Neural progenitor cell (in vitro differentiated cells): ENCODE results near the gene BCL2L11. TPM values are rescaled to one million over a fixed set of nuclear protein-coding genes. Genes with fewer than 3 reads are reported as not detected.

Experiments used
- DNase-seq: peaks from one replicate; pipeline ENCODE4 v3.0.0-alpha.2; 2016; ENCODE audit warnings: low spot score
- H2AFZ ChIP-seq: fragments of 200-600 bp; sonication (generic); replicated peaks from 2 replicates; pipeline ENCODE4 v1.6.1; 2016; ENCODE audit warnings: antibody characterized with exemption
- H3F3A ChIP-seq: fragments of 200-600 bp; sonication (generic); 2 replicates; pipeline ENCODE4 v1.6.1; 2016; ENCODE audit warnings: antibody characterized with exemption, low read depth
- H3K27ac ChIP-seq: fragments of 200-600 bp; sonication (generic); 2 replicates; pipeline ENCODE4 v1.5.1; 2016; ENCODE audit warnings: mild to moderate bottlenecking
- H3K27me3 ChIP-seq: fragments of 200-600 bp; sonication (generic); 2 replicates; pipeline ENCODE4 v1.6.1; 2016; ENCODE audit warnings: mild to moderate bottlenecking, moderate library complexity
- H3K36me3 ChIP-seq: fragments of 200-600 bp; sonication (generic); 2 replicates; pipeline ENCODE4 v1.5.1; 2016
- H3K4me1 ChIP-seq: fragments of 200-600 bp; sonication (generic); 2 replicates; pipeline ENCODE4 v1.6.1; 2016; ENCODE audit warnings: mixed run types
- H3K4me2 ChIP-seq: fragments of 200-600 bp; sonication (generic); 2 replicates; pipeline ENCODE4 v1.6.1; 2016
- H3K4me3 ChIP-seq: fragments of 200-600 bp; sonication (generic); 2 replicates; pipeline ENCODE4 v1.5.1; 2016
- H3K79me2 ChIP-seq: fragments of 200-600 bp; sonication (generic); 2 replicates; pipeline ENCODE4 v1.6.1; 2016; ENCODE audit warnings: low read depth
- H3K9ac ChIP-seq: fragments of 200-600 bp; sonication (generic); 2 replicates; pipeline ENCODE4 v1.6.1; 2016
- H3K9me3 ChIP-seq: fragments of 200-600 bp; sonication (generic); 2 replicates; pipeline ENCODE4 v1.5.1; 2016; ENCODE audit warnings: low read depth
- H4K20me1 ChIP-seq: fragments of 200-600 bp; sonication (generic); 2 replicates; pipeline ENCODE4 v1.6.1; 2016; ENCODE audit warnings: low read depth
- H3K27ac Mint-ChIP-seq: 3 replicates; pipeline ENCODE4 v1.8.0; 2021; ENCODE audit warnings: mixed read lengths
- H3K27me3 Mint-ChIP-seq: 2 replicates; pipeline ENCODE4 v1.8.0; 2022; ENCODE audit warnings: low read depth, mild to moderate bottlenecking, inconsistent platforms, moderate library complexity, mixed read lengths; ENCODE audit not compliant: insufficient read depth
- H3K36me3 Mint-ChIP-seq: 3 replicates; pipeline ENCODE4 v1.8.0; 2021; ENCODE audit warnings: mixed read lengths
- H3K4me1 Mint-ChIP-seq: 3 replicates; pipeline ENCODE4 v1.8.0; 2021; ENCODE audit warnings: mixed read lengths
- H3K4me3 Mint-ChIP-seq: 3 replicates; pipeline ENCODE4 v1.8.0; 2021; ENCODE audit warnings: mild to moderate bottlenecking, moderate library complexity, mixed read lengths
- H3K9me3 Mint-ChIP-seq: 3 replicates; pipeline ENCODE4 v1.8.0; 2020; ENCODE audit warnings: mixed read lengths
- EZH2 ChIP-seq: fragments of 200-600 bp; sonication (generic); IDR thresholded peaks from 2 replicates; pipeline ENCODE4 v1.6.1; 2017; ENCODE audit warnings: antibody characterized with exemption, mild to moderate bottlenecking, moderate library complexity
- EZH2phosphoT487 ChIP-seq: fragments of 200-600 bp; sonication (generic); IDR thresholded peaks from 2 replicates; pipeline ENCODE4 v1.6.1; 2017; ENCODE audit warnings: antibody characterized with exemption
- total RNA-seq: library from RNA; depleted of rRNA; stranded (reverse); fragments of >200 nt; gene quantifications from 2 replicates; pipeline ENCODE4 v1.2.3, GENCODE V29; 2015; ENCODE audit warnings: low replicate concordance
- TF ChIP-seq, protein P1 (sequence below): fragments of 200-600 bp; sonication (generic); IDR thresholded peaks from 2 replicates; pipeline ENCODE4 v1.5.1; 2017; ENCODE audit warnings: antibody characterized with exemption, mild to moderate bottlenecking

BCL2L11 gene
- total RNA-seq, 1 donor from 2014 or later, result 46.9 TPM

DNA sequence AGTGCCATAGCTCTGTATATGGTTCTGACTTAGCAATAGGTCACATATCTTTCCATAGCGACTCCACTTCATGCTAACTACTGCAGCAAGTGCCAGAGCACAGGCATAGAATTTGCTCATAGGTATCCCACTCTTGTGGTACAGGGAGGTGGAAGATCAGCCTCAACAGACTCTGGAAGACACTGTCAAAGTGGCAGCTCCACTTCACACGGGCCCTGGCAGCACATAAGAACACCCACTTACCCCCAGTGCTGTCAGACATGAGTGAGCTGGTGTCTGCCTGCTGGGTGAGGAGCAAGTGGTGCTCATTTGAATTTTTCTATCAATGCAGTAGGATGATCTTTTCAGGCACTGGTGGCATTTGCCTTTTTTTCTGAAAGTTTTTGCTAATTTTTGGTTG, 48.6 kb downstream of the BCL2L11 start:
- H3F3A ChIP-seq, result peaks cover 18% of the 10 kb centered on the region
- no peak overlapping the region for H3K4me2 ChIP-seq
- no peak overlapping the region for H2AFZ ChIP-seq
- Mint-ChIP-seq H3K4me3 (no peak overlapping the region), H3K4me1 (peaks cover 13% of the 10 kb centered on the region), H3K9me3 (no peaks in the 10 kb centered on the region), H3K36me3 (peaks cover 15% of the 10 kb centered on the region), H3K27me3 (peaks cover 2% of the 10 kb centered on the region), H3K27ac (no peak overlapping the region)
- no peak for DNase-seq
- peaks cover 6% of the 10 kb centered on the region for H3K36me3 ChIP-seq
- H3K9ac ChIP-seq, result no peak overlapping the region
- no peaks in the 10 kb centered on the region for H3K27me3 ChIP-seq
- no peaks in the 10 kb centered on the region for H3K9me3 ChIP-seq
- TF ChIP-seq EZH2, result no peak
- TF ChIP-seq EZH2phosphoT487, result no peak
- TF ChIP-seq, protein P1, sequence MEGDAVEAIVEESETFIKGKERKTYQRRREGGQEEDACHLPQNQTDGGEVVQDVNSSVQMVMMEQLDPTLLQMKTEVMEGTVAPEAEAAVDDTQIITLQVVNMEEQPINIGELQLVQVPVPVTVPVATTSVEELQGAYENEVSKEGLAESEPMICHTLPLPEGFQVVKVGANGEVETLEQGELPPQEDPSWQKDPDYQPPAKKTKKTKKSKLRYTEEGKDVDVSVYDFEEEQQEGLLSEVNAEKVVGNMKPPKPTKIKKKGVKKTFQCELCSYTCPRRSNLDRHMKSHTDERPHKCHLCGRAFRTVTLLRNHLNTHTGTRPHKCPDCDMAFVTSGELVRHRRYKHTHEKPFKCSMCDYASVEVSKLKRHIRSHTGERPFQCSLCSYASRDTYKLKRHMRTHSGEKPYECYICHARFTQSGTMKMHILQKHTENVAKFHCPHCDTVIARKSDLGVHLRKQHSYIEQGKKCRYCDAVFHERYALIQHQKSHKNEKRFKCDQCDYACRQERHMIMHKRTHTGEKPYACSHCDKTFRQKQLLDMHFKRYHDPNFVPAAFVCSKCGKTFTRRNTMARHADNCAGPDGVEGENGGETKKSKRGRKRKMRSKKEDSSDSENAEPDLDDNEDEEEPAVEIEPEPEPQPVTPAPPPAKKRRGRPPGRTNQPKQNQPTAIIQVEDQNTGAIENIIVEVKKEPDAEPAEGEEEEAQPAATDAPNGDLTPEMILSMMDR, result no peak
- H3K27ac ChIP-seq, result no peak overlapping the region
- H3K4me1 ChIP-seq, result peaks cover 8% of the 10 kb centered on the region
- H3K4me3 ChIP-seq, result no peak overlapping the region
- peaks cover 18% of the 10 kb centered on the region for H4K20me1 ChIP-seq
- H3K79me2 ChIP-seq, result no peaks in the 10 kb centered on the region

DNA sequence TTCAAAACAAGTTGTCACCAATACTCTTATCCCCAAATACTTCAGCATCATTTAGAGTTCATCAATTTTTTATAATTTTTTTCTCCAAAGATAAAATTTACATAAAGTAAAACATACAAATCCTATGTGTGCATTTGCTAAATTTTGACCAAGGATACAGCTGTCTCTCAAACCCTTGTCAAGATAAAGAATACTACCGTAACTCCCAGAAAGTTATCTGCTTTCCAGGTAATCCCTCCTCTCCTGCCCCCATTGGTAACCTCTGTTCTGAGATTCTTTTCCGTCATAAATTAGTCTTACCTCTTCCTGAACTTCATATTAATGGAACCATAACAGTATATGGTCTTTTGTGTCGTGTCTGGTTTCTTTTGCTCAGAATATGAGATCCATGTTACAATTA, 49.2 kb downstream of the BCL2L11 start:
- Mint-ChIP-seq H3K27ac (no peak overlapping the region), H3K4me1 (peaks cover 11% of the 10 kb centered on the region), H3K36me3 (peaks cover 12% of the 10 kb centered on the region), H3K4me3 (no peak overlapping the region), H3K27me3 (peaks cover 5% of the 10 kb centered on the region), H3K9me3 (no peaks in the 10 kb centered on the region)
- Histone ChIP-seq H3K27ac (no peak overlapping the region), H2AFZ (no peak overlapping the region), H3K36me3 (peaks cover 6% of the 10 kb centered on the region), H4K20me1 (peaks cover 15% of the 10 kb centered on the region), H3K27me3 (no peaks in the 10 kb centered on the region), H3K9ac (no peak overlapping the region), H3K4me3 (no peak overlapping the region), H3F3A (peaks cover 18% of the 10 kb centered on the region), H3K4me2 (no peak overlapping the region), H3K79me2 (no peaks in the 10 kb centered on the region), H3K9me3 (no peaks in the 10 kb centered on the region), H3K4me1 (peaks cover 15% of the 10 kb centered on the region)
- DNase-seq, result no peak
- no peak for TF ChIP-seq EZH2phosphoT487
- TF ChIP-seq, protein P1, result no peak
- no peak for TF ChIP-seq EZH2

DNA sequence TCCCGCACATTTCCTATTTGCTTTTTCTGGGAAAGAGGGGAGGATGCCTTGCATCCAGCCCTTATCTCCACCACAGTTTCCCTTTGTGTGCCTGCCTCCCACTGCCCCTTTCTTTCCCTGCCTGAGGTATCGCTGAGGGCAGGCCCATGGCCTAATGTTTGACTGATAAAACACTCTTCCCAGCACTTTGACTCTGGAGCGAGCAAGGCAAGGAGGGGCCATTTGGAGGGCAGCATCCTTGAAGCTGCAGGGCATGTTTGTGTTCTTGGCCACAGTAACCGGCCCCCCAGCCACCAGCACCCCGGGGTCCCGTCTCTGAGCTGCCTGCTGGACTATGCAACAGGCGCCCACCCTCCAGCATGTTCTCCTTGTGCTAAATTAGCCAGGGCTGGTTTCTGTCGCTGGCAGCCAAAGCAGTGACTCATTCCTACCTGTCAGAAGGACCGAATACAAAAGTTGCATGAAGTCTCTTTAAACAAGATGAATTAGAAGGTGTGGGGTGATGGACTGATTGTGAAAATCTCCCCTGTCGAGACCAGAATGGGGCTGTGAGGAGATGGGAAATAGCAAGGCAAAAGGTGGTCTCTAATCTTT, 50.7 kb downstream of the BCL2L11 start:
- no peak overlapping the region for H3K9ac ChIP-seq
- H3K27me3 ChIP-seq, result no peaks in the 10 kb centered on the region
- H3K36me3 ChIP-seq, result no peaks in the 10 kb centered on the region
- H3K4me1 ChIP-seq, result peaks cover 15% of the 10 kb centered on the region
- H3K9me3 Mint-ChIP-seq, result no peaks in the 10 kb centered on the region
- no peak for DNase-seq
- peaks cover 10% of the 10 kb centered on the region for H3K4me1 Mint-ChIP-seq
- no peak overlapping the region for H3K4me3 Mint-ChIP-seq
- H3K27ac Mint-ChIP-seq, result no peak overlapping the region
- no peak overlapping the region for H3K4me2 ChIP-seq
- H2AFZ ChIP-seq, result no peak overlapping the region
- H4K20me1 ChIP-seq, result peaks cover 6% of the 10 kb centered on the region
- H3K36me3 Mint-ChIP-seq, result peaks cover 4% of the 10 kb centered on the region
- H3K27me3 Mint-ChIP-seq, result peaks cover 5% of the 10 kb centered on the region
- no peaks in the 10 kb centered on the region for H3K9me3 ChIP-seq
- TF ChIP-seq, protein P1, result no peak
- no peak for TF ChIP-seq EZH2phosphoT487
- no peak for TF ChIP-seq EZH2
- H3K79me2 ChIP-seq, result no peaks in the 10 kb centered on the region
- no peak overlapping the region for H3K4me3 ChIP-seq
- no peak overlapping the region for H3K27ac ChIP-seq
- peaks cover 13% of the 10 kb centered on the region for H3F3A ChIP-seq
